ENCODE results near the gene JTB.

Gene JTB

GRCh38 chr1:153946622-153947241 is 30.7 kb downstream of the JTB start, which contains the start of gene DENND4B:
Gene DENND4B, minus strand, starts transcription at chr1:153946718. Its CDS starts 2,344 bp downstream, at chr1:153944374.
- in situ Hi-C loops (cut with MboI; ENCODE audit: low pct_unique_long_range_greater_than_20kb, low sequenced_read_pairs, unreplicated experiment): no loop called here
- TF ChIP-seq CTCF (IDR thresholded peaks at IDR 0.05; ENCODE audit: extremely low read depth, insufficient read depth, missing control alignments): peak; percentile 96
- DNase-seq (ENCODE audit: low spot score): peak; percentile 96

- peak; percentile 95 for DNase-seq (ENCODE audit: low spot score)
- in situ Hi-C loops (cut with MboI; ENCODE audit: low pct_unique_long_range_greater_than_20kb, low sequenced_read_pairs, unreplicated experiment): no loop called here
- TF ChIP-seq CTCF (IDR thresholded peaks at IDR 0.05; ENCODE audit: extremely low read depth, insufficient read depth, missing control alignments): no peak
Measured at GRCh38 chr1:153945795-153946621, 31.5 kb downstream of the JTB start.

- TF ChIP-seq CTCF (IDR thresholded peaks at IDR 0.05; ENCODE audit: extremely low read depth, insufficient read depth, missing control alignments): no peak
- in situ Hi-C loops (cut with MboI; ENCODE audit: low pct_unique_long_range_greater_than_20kb, low sequenced_read_pairs, unreplicated experiment): no loop called here
- peak; percentile 81 for DNase-seq (ENCODE audit: low spot score)
Measured at GRCh38 chr1:153945131-153945794, 32.2 kb downstream of the JTB start.

- no peak for DNase-seq (ENCODE audit: low spot score)
- in situ Hi-C loops (cut with MboI; ENCODE audit: low pct_unique_long_range_greater_than_20kb, low sequenced_read_pairs, unreplicated experiment): no loop called here
- TF ChIP-seq CTCF (IDR thresholded peaks at IDR 0.05; ENCODE audit: extremely low read depth, insufficient read depth, missing control alignments): no peak
Measured at GRCh38 chr1:153944827-153945117, 32.7 kb downstream of the JTB start.

- no peak for TF ChIP-seq CTCF (IDR thresholded peaks at IDR 0.05; ENCODE audit: extremely low read depth, insufficient read depth, missing control alignments)
- in situ Hi-C loops (cut with MboI; ENCODE audit: low pct_unique_long_range_greater_than_20kb, low sequenced_read_pairs, unreplicated experiment): no loop called here
Measured at GRCh38 chr1:153944005-153944826, 33.3 kb downstream of the JTB start.

More at GRCh38 chr1:153944005-153944826, 33.3 kb downstream of the JTB start:
- DNase-seq (ENCODE audit: low spot score): no peak
